Colonic mucosa (tissue), 4 donors: Measurements from ENCODE around the gene P2RX3. TPM values are rescaled to one million over a fixed set of nuclear protein-coding genes. Genes with fewer than 3 reads are reported as not detected.

Experiments used
- DNase-seq: peaks from one replicate; pipeline ENCODE4 v3.0.0-alpha.2; 2020
- H3K27ac ChIP-seq: fragments of 200-600 bp; one replicate; pipeline ENCODE4 v1.8.0; 2021
- H3K27me3 ChIP-seq: fragments of 200-600 bp; one replicate; pipeline ENCODE4 v1.8.0; 2021
- H3K36me3 ChIP-seq: fragments of 200-600 bp; one replicate; pipeline ENCODE4 v1.8.0; 2021
- H3K4me1 ChIP-seq: fragments of 200-600 bp; one replicate; pipeline ENCODE4 v1.8.0; 2021; ENCODE audit warnings: mild to moderate bottlenecking
- H3K4me3 ChIP-seq: fragments of 200-600 bp; one replicate; pipeline ENCODE4 v1.8.0; 2021
- H3K9ac ChIP-seq, 2 donors: one replicate each; pipeline ENCODE4 v1.7.0; 2013; ENCODE audit warnings: control low read depth in 2 of 2, low read depth in 2 of 2, low read length in 2 of 2
- H3K9me3 ChIP-seq: fragments of 200-600 bp; one replicate; pipeline ENCODE4 v1.8.0; 2021
- CTCF ChIP-seq: fragments of 200-600 bp; IDR thresholded peaks from one replicate; pipeline ENCODE4 v1.8.0; 2022; ENCODE audit warnings: antibody characterized with exemption, mild to moderate bottlenecking
- intact Hi-C: fragments of 100-400 bp; cut with DNase I; formaldehyde crosslinking; loops from one replicate; pipeline ENCODE4 v1.14.1; 2022
- total RNA-seq, 2 donors: library from RNA; stranded (reverse); fragmentation: NEBNext Ultra II Directional in 1 of 2; extraction: Animal tissue kit (Norgen Biotek cat#: 25700) in 1 of 2; gene quantifications; one replicate each; pipeline ENCODE4 v1.2.1, GENCODE V29; 2021
- donor health status: healthy.
- donor health status: DM: no; HTN: no; CAD: no.
- donor health status: DM: no; HTN: no; CAD: no.

P2RX3 gene
- total RNA-seq, 2 donors from 2014 or later = not detected

- Histone ChIP-seq H3K36me3 (peaks cover 10% of the 10 kb centered on the region), H3K27ac (peak overlapping the region; percentile 98), H3K4me3 (peak overlapping the region; percentile 74), H3K27me3 (no peaks in the 10 kb centered on the region), H3K9ac (peak overlapping the region; percentile 57 to 93), H3K4me1 (peaks cover 4% of the 10 kb centered on the region), H3K9me3 (no peaks in the 10 kb centered on the region)
- TF ChIP-seq CTCF = no peak
- intact Hi-C loops = no loop called here
- peak; percentile 62 for DNase-seq
These were observed 16.5 kb upstream of the P2RX3 start for GRCh38 chr11:57321388-57322255.

- peak overlapping the region; percentile 86 to 93 for H3K9ac ChIP-seq
- peak overlapping the region; percentile 98 for H3K27ac ChIP-seq
- peaks cover 5% of the 10 kb centered on the region for H3K36me3 ChIP-seq
- intact Hi-C loops = no loop called here
- peak overlapping the region; percentile 74 for H3K4me3 ChIP-seq
- no peaks in the 10 kb centered on the region for H3K9me3 ChIP-seq
- H3K4me1 ChIP-seq = peaks cover 4% of the 10 kb centered on the region
- H3K27me3 ChIP-seq = no peaks in the 10 kb centered on the region
- no peak for TF ChIP-seq CTCF
- peak; percentile 92 for DNase-seq
These were observed 15.6 kb upstream of the P2RX3 start for GRCh38 chr11:57322256-57323166.

- no peaks in the 10 kb centered on the region for H3K9me3 ChIP-seq
- no peak for TF ChIP-seq CTCF
- H3K27me3 ChIP-seq = no peaks in the 10 kb centered on the region
- peak overlapping the region; percentile 86 to 93 for H3K9ac ChIP-seq
- intact Hi-C loops = no loop called here
- peak; percentile 43 for DNase-seq
- H3K36me3 ChIP-seq = no peaks in the 10 kb centered on the region
- peak overlapping the region; percentile 74 for H3K4me3 ChIP-seq
- H3K27ac ChIP-seq = peak overlapping the region; percentile 98
- peaks cover 4% of the 10 kb centered on the region for H3K4me1 ChIP-seq
These were observed 14.8 kb upstream of the P2RX3 start for GRCh38 chr11:57323167-57323854.

GRCh38 chr11:57323855-57324153 lies 14.3 kb upstream of the P2RX3 start:
- H3K27ac ChIP-seq = peak overlapping the region; percentile 98
- peak overlapping the region; percentile 74 for H3K4me3 ChIP-seq
- no peaks in the 10 kb centered on the region for H3K27me3 ChIP-seq
- H3K36me3 ChIP-seq = no peaks in the 10 kb centered on the region
- TF ChIP-seq CTCF = no peak
- peak overlapping the region; percentile 86 to 93 for H3K9ac ChIP-seq
- H3K4me1 ChIP-seq = peaks cover 4% of the 10 kb centered on the region
- intact Hi-C loops = no loop called here
- no peak for DNase-seq
- H3K9me3 ChIP-seq = no peaks in the 10 kb centered on the region
